GM12864 (cell line): ENCODE results near the gene SLC5A3.

Source experiments
- DNase-seq: peaks from one replicate; pipeline ENCODE4 v3.0.0-alpha.2; 2011; ENCODE audit warnings: low read depth
- H3K4me3 ChIP-seq: 2 replicates; pipeline ENCODE4 v1.5.1; 2011; ENCODE audit warnings: mild to moderate bottlenecking, low read depth, low read length, control low read depth
- CTCF ChIP-seq: IDR thresholded peaks from 2 replicates; pipeline ENCODE4 v1.5.1; 2011; ENCODE audit warnings: low read depth, mild to moderate bottlenecking, moderate library complexity, low read length, control low read depth, inconsistent platforms; ENCODE audit errors: missing control alignments

SLC5A3 gene

GRCh38 chr21:34043333-34043732 is 30.0 kb upstream of the SLC5A3 start:
- no peak overlapping the region for H3K4me3 ChIP-seq
- no peak for TF ChIP-seq CTCF
- DNase-seq = no peak

- DNase-seq = no peak
- H3K4me3 ChIP-seq = no peak overlapping the region; the same call in 1 of the 2 replicates
- no peak for TF ChIP-seq CTCF
Observed at GRCh38 chr21:34046917-34047316, 26.5 kb upstream of the SLC5A3 start.

- H3K4me3 ChIP-seq = no peak overlapping the region
- no peak for TF ChIP-seq CTCF
- DNase-seq = no peak
Observed at GRCh38 chr21:34047835-34048234, 25.5 kb upstream of the SLC5A3 start.

- no peak for TF ChIP-seq CTCF
- no peak overlapping the region for H3K4me3 ChIP-seq
- no peak for DNase-seq
Observed at GRCh38 chr21:34052171-34052570, 21.2 kb upstream of the SLC5A3 start.

- no peak overlapping the region for H3K4me3 ChIP-seq
- TF ChIP-seq CTCF = no peak
- DNase-seq = no peak
Observed at GRCh38 chr21:34054259-34054658, 19.1 kb upstream of the SLC5A3 start.

GRCh38 chr21:34055615-34056014 is 17.8 kb upstream of the SLC5A3 start:
- no peak overlapping the region for H3K4me3 ChIP-seq
- no peak for DNase-seq
- TF ChIP-seq CTCF = no peak

GRCh38 chr21:34061983-34062382 is 11.4 kb upstream of the SLC5A3 start:
- H3K4me3 ChIP-seq = no peak overlapping the region
- DNase-seq = peak; percentile 31
- TF ChIP-seq CTCF = no peak
